ENCODE data around the gene ZFHX3. TPM values are rescaled to one million over a fixed set of nuclear protein-coding genes. Genes with fewer than 3 reads are reported as not detected.

Gene ZFHX3
- total and polyA plus RNA-seq, 3 donors from 2014 or later: 3.3 to 19.9 (median 15.7) TPM

DNA sequence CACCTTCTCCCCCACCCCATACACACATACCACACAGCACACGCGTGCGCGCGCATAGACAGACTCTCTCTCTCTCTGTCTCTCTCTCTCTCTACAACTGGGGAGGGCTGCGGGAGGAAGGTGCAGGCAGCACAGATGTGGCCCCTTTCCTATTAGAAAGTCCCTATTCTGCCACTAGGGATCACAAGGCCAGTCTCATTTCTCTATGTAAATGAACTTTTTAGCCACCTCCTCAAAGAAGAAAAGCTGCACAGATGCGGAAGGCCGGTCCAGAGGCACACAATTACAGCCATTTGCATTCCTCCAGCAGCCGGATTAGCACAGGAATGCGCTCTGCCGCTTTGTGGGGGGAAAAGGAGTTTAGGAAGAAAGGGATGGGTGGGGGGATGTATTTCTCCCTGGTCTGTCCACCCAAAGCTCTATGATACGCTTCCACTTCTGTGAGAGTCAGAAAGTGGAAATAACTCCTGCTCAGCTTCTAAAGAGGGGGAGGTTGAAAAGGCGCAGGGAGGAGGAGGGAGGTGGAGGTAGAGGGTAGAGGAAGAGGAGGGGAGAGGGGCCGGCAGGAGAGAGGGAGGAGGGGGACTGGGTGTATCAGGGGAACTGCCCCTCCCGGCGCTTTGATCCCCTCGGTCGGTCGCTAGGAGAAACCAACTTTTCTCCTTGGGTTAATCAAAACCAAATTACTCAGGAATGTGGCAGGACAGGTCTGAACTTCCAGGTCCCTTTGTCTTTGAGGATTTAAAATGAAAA lies 11.7 kb downstream of the ZFHX3 start:
- DNase-seq: no peak

DNA sequence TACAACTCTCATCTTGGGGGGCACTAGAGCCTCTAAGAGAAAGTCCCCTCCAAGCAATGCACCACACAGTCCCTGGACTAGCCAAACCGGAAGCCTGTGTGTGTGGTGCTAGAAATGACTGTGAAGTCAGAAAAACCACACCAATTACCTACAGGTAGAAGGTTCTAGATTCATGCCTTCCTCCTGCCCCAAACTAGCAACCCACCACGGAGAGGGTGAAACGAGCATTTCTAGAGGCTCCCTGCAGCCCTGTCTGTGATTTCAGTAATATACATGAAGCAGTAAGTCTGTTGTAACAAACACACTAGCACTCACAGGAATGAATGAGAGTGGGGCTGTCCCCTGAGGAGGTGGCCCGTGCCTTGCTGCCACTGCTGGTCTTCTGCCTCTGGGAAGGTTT lies 13.6 kb downstream of the ZFHX3 start:
- no peaks in the 10 kb centered on the region for H3K36me3 ChIP-seq (ENCODE audit: low read depth, missing control alignments)
- no peak for DNase-seq
- TF ChIP-seq POLR2A (IDR thresholded peaks at IDR 0.05): no peak
- TF ChIP-seq, protein P1, sequence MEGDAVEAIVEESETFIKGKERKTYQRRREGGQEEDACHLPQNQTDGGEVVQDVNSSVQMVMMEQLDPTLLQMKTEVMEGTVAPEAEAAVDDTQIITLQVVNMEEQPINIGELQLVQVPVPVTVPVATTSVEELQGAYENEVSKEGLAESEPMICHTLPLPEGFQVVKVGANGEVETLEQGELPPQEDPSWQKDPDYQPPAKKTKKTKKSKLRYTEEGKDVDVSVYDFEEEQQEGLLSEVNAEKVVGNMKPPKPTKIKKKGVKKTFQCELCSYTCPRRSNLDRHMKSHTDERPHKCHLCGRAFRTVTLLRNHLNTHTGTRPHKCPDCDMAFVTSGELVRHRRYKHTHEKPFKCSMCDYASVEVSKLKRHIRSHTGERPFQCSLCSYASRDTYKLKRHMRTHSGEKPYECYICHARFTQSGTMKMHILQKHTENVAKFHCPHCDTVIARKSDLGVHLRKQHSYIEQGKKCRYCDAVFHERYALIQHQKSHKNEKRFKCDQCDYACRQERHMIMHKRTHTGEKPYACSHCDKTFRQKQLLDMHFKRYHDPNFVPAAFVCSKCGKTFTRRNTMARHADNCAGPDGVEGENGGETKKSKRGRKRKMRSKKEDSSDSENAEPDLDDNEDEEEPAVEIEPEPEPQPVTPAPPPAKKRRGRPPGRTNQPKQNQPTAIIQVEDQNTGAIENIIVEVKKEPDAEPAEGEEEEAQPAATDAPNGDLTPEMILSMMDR (IDR thresholded peaks at IDR 0.05): no peak
- no peak overlapping the region for H3K27ac ChIP-seq
- no peaks in the 10 kb centered on the region for H3K9me3 ChIP-seq
- intact Hi-C loops (cut with DNase I; ENCODE audit: low total_unique reads): no loop called here
- H3K27me3 ChIP-seq: no peaks in the 10 kb centered on the region
- H3K4me3 ChIP-seq: no peak overlapping the region
- WGBS, 2 donors: 74 to 80% methylated on average over 3 to 4 of the region's 4 CpGs
- no peaks in the 10 kb centered on the region for H3K4me1 ChIP-seq

More for the DNA sequence above, 11.7 kb downstream of the ZFHX3 start:
- WGBS, 2 donors: 70 to 85% methylated on average over 18 to 19 of the region's 19 CpGs
- TF ChIP-seq, protein P1 (IDR thresholded peaks at IDR 0.05): no peak
- TF ChIP-seq POLR2A (IDR thresholded peaks at IDR 0.05): no peak
- intact Hi-C loops (cut with DNase I; ENCODE audit: low total_unique reads): no loop called here
- H3K27me3 ChIP-seq: no peaks in the 10 kb centered on the region
- no peaks in the 10 kb centered on the region for H3K36me3 ChIP-seq (ENCODE audit: low read depth, missing control alignments)
- no peaks in the 10 kb centered on the region for H3K9me3 ChIP-seq
- H3K4me1 ChIP-seq: no peaks in the 10 kb centered on the region
- no peak overlapping the region for H3K27ac ChIP-seq
- no peak overlapping the region for H3K4me3 ChIP-seq

DNA sequence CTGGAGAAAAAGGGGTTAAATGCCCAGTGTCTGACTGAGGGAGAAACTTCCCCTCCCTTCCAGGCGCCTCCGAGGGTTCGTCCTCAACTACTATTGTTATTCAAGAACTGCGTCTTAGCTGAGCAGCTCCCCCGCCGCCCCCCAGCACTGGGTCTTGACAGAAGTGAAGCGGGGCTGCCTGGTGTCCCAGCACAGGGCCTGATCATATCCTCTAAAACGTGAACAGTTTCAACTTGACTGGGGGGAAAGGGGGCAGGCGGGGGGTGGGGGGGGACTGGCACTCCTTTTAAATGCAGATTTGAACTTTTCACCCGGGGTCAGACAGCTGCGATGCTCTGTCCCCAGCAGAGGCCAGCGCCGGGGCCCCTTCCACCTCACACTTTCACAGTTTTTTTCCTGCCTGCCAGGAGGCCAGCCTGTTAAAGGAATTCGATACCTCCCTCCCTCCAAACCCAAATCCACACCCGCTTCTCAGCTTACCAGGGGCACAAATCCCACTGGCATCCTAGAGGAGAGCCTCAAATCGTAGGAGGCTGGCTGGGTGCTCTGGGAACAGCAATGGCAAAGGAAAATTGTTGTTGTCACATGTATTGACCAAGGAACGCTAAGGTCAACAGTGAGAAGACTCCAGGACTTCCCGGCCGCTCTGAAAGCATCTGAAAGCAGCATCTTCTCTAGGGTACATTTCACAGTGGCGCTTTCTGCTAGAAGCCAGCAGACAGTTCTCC lies 14.5 kb downstream of the ZFHX3 start:
- intact Hi-C loops (cut with DNase I; ENCODE audit: low total_unique reads): no loop called here
- no peaks in the 10 kb centered on the region for H3K36me3 ChIP-seq (ENCODE audit: low read depth, missing control alignments)
- H3K9me3 ChIP-seq: no peaks in the 10 kb centered on the region
- no peak for DNase-seq
- no peak overlapping the region for H3K4me3 ChIP-seq
- H3K27ac ChIP-seq: no peak overlapping the region
- WGBS, 2 donors: 75 to 82% methylated on average over 20 of the region's 20 CpGs
- H3K27me3 ChIP-seq: no peaks in the 10 kb centered on the region
- no peaks in the 10 kb centered on the region for H3K4me1 ChIP-seq
- TF ChIP-seq, protein P1 (IDR thresholded peaks at IDR 0.05): no peak
- no peak for TF ChIP-seq POLR2A (IDR thresholded peaks at IDR 0.05)

DNA sequence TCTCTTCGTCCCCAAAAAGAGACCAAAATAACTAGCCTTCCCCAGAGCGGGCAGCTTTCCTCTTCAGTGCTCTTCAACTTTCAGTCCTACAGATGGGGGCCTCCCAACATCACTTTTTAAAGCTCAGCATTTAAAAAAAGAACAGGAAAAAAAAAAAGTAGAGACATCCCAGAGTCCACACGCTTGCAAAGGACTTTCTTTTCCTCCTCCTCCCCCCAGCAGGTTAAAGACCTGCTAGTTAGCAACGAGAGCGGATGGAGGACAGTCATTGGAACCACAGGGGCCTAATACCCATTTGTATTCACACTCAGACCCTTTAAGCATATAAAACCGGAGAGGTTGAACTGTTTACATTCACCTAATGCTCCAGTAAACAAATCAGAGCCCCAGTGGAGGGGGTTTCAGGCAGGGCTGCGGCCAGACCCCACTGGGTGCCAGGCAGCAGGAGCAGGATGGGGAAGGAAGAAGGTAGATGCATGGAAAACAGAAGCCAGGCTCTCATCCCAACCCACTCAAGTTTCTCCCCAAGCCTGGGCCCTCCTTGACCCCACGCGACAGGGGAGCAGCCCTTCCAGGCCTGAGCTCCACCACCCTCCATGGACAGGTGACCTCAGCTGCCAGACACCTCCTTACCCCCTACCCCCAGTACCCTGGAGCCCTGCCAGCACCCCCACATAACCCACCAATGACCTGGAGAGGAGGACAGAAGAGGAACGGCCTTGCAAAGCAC lies 15.2 kb downstream of the ZFHX3 start:
- no peaks in the 10 kb centered on the region for H3K36me3 ChIP-seq (ENCODE audit: low read depth, missing control alignments)
- DNase-seq: no peak
- no peak for TF ChIP-seq POLR2A (IDR thresholded peaks at IDR 0.05)
- TF ChIP-seq, protein P1 (IDR thresholded peaks at IDR 0.05): no peak
- no peaks in the 10 kb centered on the region for H3K9me3 ChIP-seq
- H3K4me1 ChIP-seq: no peaks in the 10 kb centered on the region
- no peak overlapping the region for H3K27ac ChIP-seq
- 74 to 78% methylated on average over 8 to 10 of the region's 10 CpGs for WGBS, 2 donors
- H3K27me3 ChIP-seq: no peaks in the 10 kb centered on the region
- intact Hi-C loops (cut with DNase I; ENCODE audit: low total_unique reads): no loop called here
- H3K4me3 ChIP-seq: no peak overlapping the region

Measured in testis (tissue), 3 donors.